Stimulated activated CD4-positive, alpha-beta T cell treated with anti-CD3 and anti-CD28 coated beads, Interleukin-4, amount 100 ng/mL, for 24 hours (primary cell): ENCODE results near the gene POC1A.

ENCODE experiments used
- DNase-seq: peaks from one replicate; pipeline ENCODE4 v3.0.0-alpha.2; 2020

Gene POC1A

GRCh38 chr3:52083556-52084087 lies 70.6 kb downstream of the POC1A start:
- DNase-seq: no peak

GRCh38 chr3:52082951-52083350 lies 71.3 kb downstream of the POC1A start:
- no peak for DNase-seq

- no peak for DNase-seq
Observed at GRCh38 chr3:52080830-52081719, 73.1 kb downstream of the POC1A start.

- no peak for DNase-seq
Observed at GRCh38 chr3:52079958-52080357, 74.3 kb downstream of the POC1A start.

GRCh38 chr3:52078781-52079560 lies 75.3 kb downstream of the POC1A start:
- no peak for DNase-seq

- no peak for DNase-seq
Observed at GRCh38 chr3:52077925-52078324, 76.3 kb downstream of the POC1A start.

GRCh38 chr3:52076896-52077780 lies 77.1 kb downstream of the POC1A start:
- no peak for DNase-seq

GRCh38 chr3:52073490-52073889 lies 80.7 kb downstream of the POC1A start:
- DNase-seq: no peak

GRCh38 chr3:52072471-52072870 lies 81.8 kb downstream of the POC1A start:
- no peak for DNase-seq

- DNase-seq: no peak
Observed at GRCh38 chr3:52072020-52072419, 82.2 kb downstream of the POC1A start.

- no peak for DNase-seq
Observed at GRCh38 chr3:52070724-52071621, 83.2 kb downstream of the POC1A start.

GRCh38 chr3:52069855-52070254 lies 84.4 kb downstream of the POC1A start:
- no peak for DNase-seq

GRCh38 chr3:52069135-52069534 lies 85.1 kb downstream of the POC1A start:
- DNase-seq: no peak

GRCh38 chr3:52068730-52069129 lies 85.5 kb downstream of the POC1A start:
- no peak for DNase-seq

- DNase-seq: no peak
Observed at GRCh38 chr3:52068055-52068571, 86.1 kb downstream of the POC1A start.

GRCh38 chr3:52067526-52067925 lies 86.7 kb downstream of the POC1A start:
- no peak for DNase-seq

GRCh38 chr3:52067046-52067445 lies 87.2 kb downstream of the POC1A start:
- no peak for DNase-seq

- DNase-seq: no peak
Observed at GRCh38 chr3:52065264-52065756, 88.9 kb downstream of the POC1A start.

GRCh38 chr3:52064561-52064960 lies 89.7 kb downstream of the POC1A start:
- DNase-seq: no peak

GRCh38 chr3:52063026-52063723 lies 91.0 kb downstream of the POC1A start:
- DNase-seq: no peak

GRCh38 chr3:52062505-52062904 lies 91.7 kb downstream of the POC1A start:
- DNase-seq: no peak
